Effector memory CD4-positive, alpha-beta T cell (primary cell): ENCODE results near the gene UST.

ENCODE experiments used
- DNase-seq, 3 donors: peaks; one replicate each; pipeline ENCODE4 v3.0.0-alpha.2; 2020
- H3K27ac ChIP-seq: 2 replicates; pipeline ENCODE4 v1.7.0; 2013; ENCODE audit warnings: mild to moderate bottlenecking, low read length, moderate library complexity; ENCODE audit not compliant: insufficient read depth, poor library complexity, severe bottlenecking
- H3K27me3 ChIP-seq: replicated peaks from 2 replicates; pipeline ENCODE4 v1.7.0; 2013; ENCODE audit warnings: mild to moderate bottlenecking, low read length; ENCODE audit not compliant: insufficient read depth, control insufficient read depth, poor library complexity, severe bottlenecking
- H3K36me3 ChIP-seq: 2 replicates; pipeline ENCODE4 v1.7.0; 2013; ENCODE audit warnings: mild to moderate bottlenecking, low read length, moderate library complexity; ENCODE audit not compliant: control insufficient read depth, insufficient read depth
- H3K4me1 ChIP-seq: 2 replicates; pipeline ENCODE4 v1.7.0; 2013; ENCODE audit warnings: low read length, mild to moderate bottlenecking; ENCODE audit not compliant: control insufficient read depth, insufficient read depth, poor library complexity, severe bottlenecking
- H3K4me3 ChIP-seq: 2 replicates; pipeline ENCODE4 v1.7.0; 2013; ENCODE audit warnings: low read length, low read depth, mild to moderate bottlenecking; ENCODE audit not compliant: insufficient read depth, poor library complexity, severe bottlenecking
- H3K9me3 ChIP-seq: 2 replicates; pipeline ENCODE4 v1.7.0; 2013; ENCODE audit warnings: mild to moderate bottlenecking, low read length, moderate library complexity; ENCODE audit not compliant: control insufficient read depth

Gene UST

GRCh38 chr6:149016716-149017115 is 269.9 kb downstream of the UST start:
- Histone ChIP-seq H3K4me3 (no peak overlapping the region), H3K27ac (no peak overlapping the region), H3K4me1 (no peaks in the 10 kb centered on the region), H3K27me3 (no peaks in the 10 kb centered on the region), H3K9me3 (no peaks in the 10 kb centered on the region), H3K36me3 (no peaks in the 10 kb centered on the region)
- DNase-seq: no peak

- no peak for DNase-seq
- no peaks in the 10 kb centered on the region for H3K36me3 ChIP-seq
- H3K27me3 ChIP-seq: no peaks in the 10 kb centered on the region
- H3K4me3 ChIP-seq: no peak overlapping the region
- H3K4me1 ChIP-seq: no peaks in the 10 kb centered on the region
- no peak overlapping the region for H3K27ac ChIP-seq
- H3K9me3 ChIP-seq: no peaks in the 10 kb centered on the region
These were observed 273.5 kb downstream of the UST start for GRCh38 chr6:149020319-149020718.

DNA sequence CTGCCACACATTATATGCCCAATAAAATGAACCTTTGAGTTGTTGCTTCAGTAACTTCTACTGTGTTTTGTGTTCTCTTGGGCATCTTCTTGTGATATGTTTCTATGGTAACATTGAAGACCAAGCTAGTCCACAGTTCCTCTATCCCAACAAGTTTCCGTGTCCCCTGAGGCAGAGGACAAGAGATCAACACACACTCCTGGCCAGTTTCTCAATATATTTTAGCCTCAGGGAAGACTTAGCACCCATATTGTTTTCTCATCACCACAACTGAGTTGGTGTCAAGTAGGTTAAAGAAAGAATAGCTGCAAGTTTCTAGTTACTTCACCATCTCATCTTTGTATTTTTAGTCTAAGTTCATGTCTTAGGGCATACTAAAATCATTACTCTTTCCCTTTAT is 277.5 kb downstream of the UST start:
- Histone ChIP-seq H3K4me1 (no peaks in the 10 kb centered on the region), H3K27ac (no peak overlapping the region), H3K36me3 (no peaks in the 10 kb centered on the region), H3K27me3 (no peaks in the 10 kb centered on the region), H3K9me3 (no peaks in the 10 kb centered on the region), H3K4me3 (no peak overlapping the region)
- DNase-seq: no peak

DNA sequence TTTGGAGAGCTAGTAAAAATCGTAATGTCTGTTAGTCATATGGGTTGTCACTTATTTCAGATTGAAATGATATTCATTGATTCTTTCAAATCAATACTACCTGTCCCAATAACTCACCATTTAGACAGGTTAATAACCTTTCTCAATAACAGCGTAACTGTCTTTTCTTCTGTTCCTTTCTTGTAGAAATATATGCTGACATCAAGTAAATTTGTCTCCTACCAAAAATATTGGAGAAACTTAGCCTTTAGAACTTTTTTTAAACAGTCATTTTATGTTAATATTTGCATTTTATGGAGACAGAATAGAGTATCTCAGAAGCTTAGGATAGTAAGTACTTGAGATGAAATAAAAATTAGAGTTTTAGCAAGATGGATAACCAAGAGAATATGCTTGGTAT is 278.2 kb downstream of the UST start:
- H3K27me3 ChIP-seq: no peaks in the 10 kb centered on the region
- no peak overlapping the region for H3K27ac ChIP-seq
- H3K36me3 ChIP-seq: no peaks in the 10 kb centered on the region
- no peak overlapping the region for H3K4me3 ChIP-seq
- peaks cover 3% of the 10 kb centered on the region for H3K4me1 ChIP-seq
- no peaks in the 10 kb centered on the region for H3K9me3 ChIP-seq
- DNase-seq: no peak

DNA sequence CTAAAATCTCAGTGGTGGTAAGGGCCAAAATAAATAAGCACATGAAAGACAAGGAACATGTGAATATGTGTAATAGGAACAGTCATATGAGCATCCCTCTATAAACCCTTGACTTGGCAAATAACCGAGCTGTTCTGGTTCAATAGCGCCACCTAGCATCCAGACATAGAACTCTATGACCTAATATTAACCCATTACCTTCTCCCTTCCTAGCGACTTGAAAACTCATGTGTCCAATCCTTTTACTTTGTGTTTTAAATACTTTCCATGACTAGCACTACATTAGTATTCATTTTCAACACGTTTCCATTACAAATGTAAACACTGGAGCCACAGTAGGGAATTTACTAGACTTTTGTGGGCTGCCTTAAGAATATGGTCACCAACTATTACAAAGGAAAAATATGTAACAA is 279.7 kb downstream of the UST start:
- H3K36me3 ChIP-seq: no peaks in the 10 kb centered on the region
- DNase-seq: no peak
- H3K27me3 ChIP-seq: no peaks in the 10 kb centered on the region
- no peaks in the 10 kb centered on the region for H3K9me3 ChIP-seq
- H3K4me1 ChIP-seq: peaks cover 10% of the 10 kb centered on the region
- no peak overlapping the region for H3K27ac ChIP-seq
- no peak overlapping the region for H3K4me3 ChIP-seq

GRCh38 chr6:149027484-149027883 is 280.7 kb downstream of the UST start:
- H3K4me1 ChIP-seq: peaks cover 20% of the 10 kb centered on the region
- no peaks in the 10 kb centered on the region for H3K36me3 ChIP-seq
- no peaks in the 10 kb centered on the region for H3K27me3 ChIP-seq
- DNase-seq: no peak
- no peaks in the 10 kb centered on the region for H3K9me3 ChIP-seq
- no peak overlapping the region for H3K4me3 ChIP-seq
- no peak overlapping the region for H3K27ac ChIP-seq

DNA sequence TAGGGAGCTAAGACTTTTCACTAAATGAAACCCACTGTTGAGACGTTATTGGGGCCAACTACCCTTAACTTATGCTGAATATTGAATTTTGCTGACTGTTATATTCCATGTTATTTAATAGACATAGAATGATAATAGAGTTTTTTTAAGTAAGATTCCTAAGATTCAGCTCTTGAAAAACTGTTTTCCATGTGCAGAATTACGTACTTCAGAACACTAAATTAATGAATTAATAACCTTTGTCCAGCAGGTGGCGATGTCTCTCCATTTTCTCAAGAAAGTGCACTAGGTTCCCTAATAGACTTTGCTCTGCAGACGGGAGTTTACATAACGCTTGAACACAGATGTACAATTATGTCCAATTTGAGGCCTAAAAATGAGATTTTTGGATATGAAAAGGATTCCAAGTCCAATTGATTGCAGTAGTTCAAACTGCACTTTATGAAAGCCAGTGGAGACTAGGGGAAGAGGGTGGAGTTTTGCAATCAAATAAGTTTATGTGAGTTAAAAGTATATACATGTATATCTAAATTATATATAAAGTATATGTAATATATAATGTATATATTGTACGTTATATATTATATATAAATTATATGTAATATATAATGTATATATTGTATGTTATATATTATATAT is 282.1 kb downstream of the UST start:
- H3K4me3 ChIP-seq: no peak overlapping the region

DNA sequence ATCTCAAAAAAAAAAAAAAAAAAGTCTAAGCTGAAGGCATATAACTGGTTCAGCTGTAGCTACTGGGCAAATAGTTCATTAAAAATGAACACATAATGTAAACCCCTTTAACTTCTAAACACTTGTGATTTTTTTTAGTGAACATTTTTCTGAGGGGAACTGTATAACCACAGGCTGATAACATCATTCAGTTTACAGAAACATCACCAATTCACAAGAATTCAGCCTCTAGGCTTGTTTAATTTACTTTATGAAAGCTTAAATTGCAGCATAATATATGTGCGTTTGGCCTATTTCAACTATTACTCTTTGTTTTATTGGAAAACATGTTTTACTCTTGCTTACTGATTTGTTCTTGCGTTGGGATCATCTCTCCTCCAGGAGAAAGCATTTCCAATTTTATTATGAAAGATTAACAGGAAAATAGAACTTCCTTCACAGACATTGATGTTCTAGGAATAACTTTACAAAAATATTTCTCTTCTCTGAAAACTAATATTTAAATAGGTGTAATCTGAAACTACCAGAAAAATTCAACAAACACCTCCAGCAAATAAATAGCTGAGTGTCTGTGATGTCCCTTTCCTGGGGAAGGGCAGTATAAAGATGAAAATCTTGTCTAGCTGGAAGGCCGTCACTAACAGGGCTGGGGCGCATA is 284.5 kb downstream of the UST start:
- no peaks in the 10 kb centered on the region for H3K36me3 ChIP-seq
- no peaks in the 10 kb centered on the region for H3K9me3 ChIP-seq
- no peak for DNase-seq
- H3K27ac ChIP-seq: peak overlapping the region; percentile 56
- H3K4me3 ChIP-seq: peak overlapping the region; percentile 4
- H3K4me1 ChIP-seq: peaks cover 20% of the 10 kb centered on the region
- H3K27me3 ChIP-seq: no peaks in the 10 kb centered on the region

More for the DNA sequence above, 282.1 kb downstream of the UST start:
- H3K4me1 ChIP-seq: peaks cover 20% of the 10 kb centered on the region
- DNase-seq: peak in 2 of 3 donors; percentile 28 to 68
- H3K9me3 ChIP-seq: no peaks in the 10 kb centered on the region
- no peak overlapping the region for H3K27ac ChIP-seq
- H3K36me3 ChIP-seq: no peaks in the 10 kb centered on the region
- H3K27me3 ChIP-seq: no peaks in the 10 kb centered on the region

DNA sequence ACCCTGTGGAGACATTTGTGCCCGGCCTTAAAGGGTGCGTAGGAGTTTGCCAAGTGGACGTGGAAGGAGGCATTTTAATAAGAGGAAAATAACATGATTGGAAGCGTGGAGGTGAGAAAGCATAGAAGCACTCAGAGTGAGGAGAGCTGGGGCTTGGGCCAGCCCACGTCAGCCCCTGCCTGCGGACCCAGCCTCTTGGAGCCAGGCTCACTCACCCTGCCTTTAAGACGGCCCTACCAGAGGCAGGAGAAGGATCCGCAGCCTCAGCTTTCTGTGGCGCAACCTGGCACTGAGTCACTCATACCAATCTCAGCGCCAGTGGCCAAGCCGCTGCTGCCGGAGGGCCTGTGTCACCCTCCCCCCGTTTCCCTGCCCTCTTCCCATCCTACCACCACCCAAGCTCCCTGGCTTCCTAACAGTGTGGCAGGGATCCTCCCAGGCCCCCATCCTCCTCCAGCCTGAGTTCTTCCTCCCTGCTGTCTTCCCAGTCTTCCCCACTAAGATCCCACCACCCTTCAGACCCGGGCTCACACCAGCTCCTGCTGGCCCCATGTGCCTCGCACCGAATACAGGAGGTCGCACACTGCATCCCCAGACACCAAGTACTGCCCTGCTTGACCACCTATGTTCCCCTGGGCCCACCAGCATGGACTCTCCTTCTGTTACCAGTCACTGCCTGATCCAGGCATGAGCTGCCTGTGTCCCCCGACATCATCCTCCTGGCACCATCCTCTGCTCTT is 285.2 kb downstream of the UST start:
- H3K27me3 ChIP-seq: no peaks in the 10 kb centered on the region
- peak in 2 of 3 donors; percentile 12 to 25 for DNase-seq
- H3K36me3 ChIP-seq: no peaks in the 10 kb centered on the region
- peaks cover 20% of the 10 kb centered on the region for H3K4me1 ChIP-seq
- H3K4me3 ChIP-seq: peak overlapping the region; percentile 4
- peak overlapping the region; percentile 56 for H3K27ac ChIP-seq
- H3K9me3 ChIP-seq: no peaks in the 10 kb centered on the region
